Gastroesophageal sphincter (tissue), 3 donors: Measurements from ENCODE around the gene TXNDC11.

Source experiments
- POLR2A ChIP-seq, 2 donors: fragments of 450-650 bp; IDR thresholded peaks; one replicate each; pipeline ENCODE4 v1.6.1; 2017; ENCODE audit warnings: antibody characterized with exemption in 2 of 2, mild to moderate bottlenecking in 2 of 2, moderate library complexity in 1 of 2
- TF ChIP-seq, protein P1 (sequence below), 4 experiments: fragments of 200-600 bp in 2 of 4; fragments of 450-650 bp in 2 of 4; sonication (generic) in 1 of 4; IDR thresholded peaks; one replicate each; pipeline ENCODE4 v1.5.1; 2017 to 2019; ENCODE audit warnings: antibody characterized with exemption in 4 of 4, mild to moderate bottlenecking in 2 of 4, moderate library complexity in 2 of 4

DNA sequence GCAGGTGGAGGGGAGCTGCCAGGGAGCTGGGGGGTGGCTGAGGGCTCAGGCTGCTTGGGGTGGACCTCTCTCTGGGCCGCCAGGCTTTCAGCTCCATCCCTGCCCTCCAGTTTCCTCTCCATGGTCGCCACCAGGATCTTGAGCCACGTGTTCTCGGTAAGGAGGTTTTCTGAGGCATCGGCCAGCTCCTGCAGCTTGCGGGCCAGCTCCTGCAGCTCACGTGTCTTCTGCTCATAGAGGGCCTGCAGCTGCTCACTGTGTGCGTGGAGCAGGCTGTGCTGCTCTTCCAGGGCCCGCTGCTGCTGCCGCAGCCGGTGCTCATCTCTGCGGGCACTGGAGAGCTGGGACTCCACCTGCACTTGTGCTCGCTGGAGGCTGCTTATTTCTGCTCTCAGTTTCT lies 63.4 kb downstream of the TXNDC11 start:
- TF ChIP-seq, protein P1, sequence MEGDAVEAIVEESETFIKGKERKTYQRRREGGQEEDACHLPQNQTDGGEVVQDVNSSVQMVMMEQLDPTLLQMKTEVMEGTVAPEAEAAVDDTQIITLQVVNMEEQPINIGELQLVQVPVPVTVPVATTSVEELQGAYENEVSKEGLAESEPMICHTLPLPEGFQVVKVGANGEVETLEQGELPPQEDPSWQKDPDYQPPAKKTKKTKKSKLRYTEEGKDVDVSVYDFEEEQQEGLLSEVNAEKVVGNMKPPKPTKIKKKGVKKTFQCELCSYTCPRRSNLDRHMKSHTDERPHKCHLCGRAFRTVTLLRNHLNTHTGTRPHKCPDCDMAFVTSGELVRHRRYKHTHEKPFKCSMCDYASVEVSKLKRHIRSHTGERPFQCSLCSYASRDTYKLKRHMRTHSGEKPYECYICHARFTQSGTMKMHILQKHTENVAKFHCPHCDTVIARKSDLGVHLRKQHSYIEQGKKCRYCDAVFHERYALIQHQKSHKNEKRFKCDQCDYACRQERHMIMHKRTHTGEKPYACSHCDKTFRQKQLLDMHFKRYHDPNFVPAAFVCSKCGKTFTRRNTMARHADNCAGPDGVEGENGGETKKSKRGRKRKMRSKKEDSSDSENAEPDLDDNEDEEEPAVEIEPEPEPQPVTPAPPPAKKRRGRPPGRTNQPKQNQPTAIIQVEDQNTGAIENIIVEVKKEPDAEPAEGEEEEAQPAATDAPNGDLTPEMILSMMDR (IDR thresholded peaks at IDR 0.05) = no peak
- no peak for TF ChIP-seq POLR2A (IDR thresholded peaks at IDR 0.05)
